ENCODE results near the gene FBXL13.

- TF ChIP-seq SP2 (IDR thresholded peaks at IDR 0.05; ENCODE audit: low read length) (no peak), HDAC6 (IDR thresholded peaks at IDR 0.05; ENCODE audit: low read depth, low read length) (no peak), SRF (IDR thresholded peaks at IDR 0.05; ENCODE audit: low read depth, low read length) (no peak), CTCF (IDR thresholded peaks at IDR 0.05; ENCODE audit: control extremely low read depth in 1 of 3, insufficient read depth in 1 of 3, low read depth in 1 of 3, low read length in 3 of 3) (no peak)
Measured at GRCh38 chr7:102889851-102890250, 184.7 kb downstream of the FBXL13 start.

Measured in H1 (cell line).